Stimulated activated naive CD8-positive, alpha-beta T cell treated with anti-CD3 and anti-CD28 coated beads, Interleukin-15, amount 100 ng/mL, for 72 hours (primary cell): Measurements from ENCODE around the gene PRSS22.

Experiments
- ATAC-seq: fragments of 150-1000 bp; cut with Tn5 transposase; 2 replicates; pipeline ENCODE4 v1.10.0; 2021; ENCODE audit warnings: mild to moderate bottlenecking, moderate library complexity
- DNase-seq, 2 donors: peaks; one replicate each; pipeline ENCODE4 v3.0.0; 2021 to 2022
- H3K27ac Mint-ChIP-seq, 2 donors: one replicate each; pipeline ENCODE4 v1.8.0; 2022; ENCODE audit warnings: mild to moderate bottlenecking in 2 of 2, mixed read lengths in 2 of 2, moderate library complexity in 2 of 2
- H3K27me3 Mint-ChIP-seq: one replicate; pipeline ENCODE4 v1.8.0; 2022; ENCODE audit warnings: mixed read lengths
- H3K4me1 Mint-ChIP-seq: one replicate; pipeline ENCODE4 v1.8.0; 2022; ENCODE audit warnings: mild to moderate bottlenecking, mixed read lengths
- H3K4me3 Mint-ChIP-seq, 2 donors: one replicate each; pipeline ENCODE4 v1.8.0; 2022; ENCODE audit warnings: mild to moderate bottlenecking in 2 of 2, mixed read lengths in 2 of 2, moderate library complexity in 1 of 2
- H3K9me3 Mint-ChIP-seq, 2 donors: one replicate each; pipeline ENCODE4 v1.8.0; 2022; ENCODE audit warnings: mixed read lengths in 2 of 2

Gene PRSS22

GRCh38 chr16:2860826-2861567 lies 3.0 kb upstream of the PRSS22 start:
- no peak overlapping the region for H3K27ac Mint-ChIP-seq
- ATAC-seq: no peak
- H3K4me3 Mint-ChIP-seq: no peak overlapping the region
- H3K9me3 Mint-ChIP-seq: peaks cover 0 to 15% of the 10 kb centered on the region in 2 donors
- H3K27me3 Mint-ChIP-seq: peaks cover 30% of the 10 kb centered on the region
- no peak for DNase-seq
- H3K4me1 Mint-ChIP-seq: peaks cover 24% of the 10 kb centered on the region

- Mint-ChIP-seq H3K27ac (no peak overlapping the region), H3K4me3 (no peak overlapping the region), H3K27me3 (peaks cover 30% of the 10 kb centered on the region), H3K9me3 (peaks cover under 1 to 18% of the 10 kb centered on the region in 2 donors), H3K4me1 (peaks cover 24% of the 10 kb centered on the region)
- ATAC-seq (no peak), DNase-seq (no peak)
Measured at GRCh38 chr16:2859686-2860265, 1.8 kb upstream of the PRSS22 start.

GRCh38 chr16:2858245-2859025 lies 465 bp upstream of the PRSS22 start:
- Mint-ChIP-seq H3K9me3 (peaks cover 10 to 31% of the 10 kb centered on the region in 2 donors), H3K4me1 (peaks cover 24% of the 10 kb centered on the region), H3K27ac (no peak overlapping the region), H3K4me3 (peak overlapping the region in 1 of 2 donors; percentile 24), H3K27me3 (peaks cover 30% of the 10 kb centered on the region)
- DNase-seq (no peak), ATAC-seq (peak; percentile 14)

- no peak overlapping the region for H3K27ac Mint-ChIP-seq
- H3K4me1 Mint-ChIP-seq: peaks cover 24% of the 10 kb centered on the region
- ATAC-seq (peak; percentile 24), DNase-seq (no peak)
- H3K9me3 Mint-ChIP-seq: peaks cover 10 to 35% of the 10 kb centered on the region in 2 donors
- H3K27me3 Mint-ChIP-seq: peaks cover 30% of the 10 kb centered on the region
- H3K4me3 Mint-ChIP-seq: peak overlapping the region in 1 of 2 donors; percentile 31
Measured at GRCh38 chr16:2856686-2857450, 1.1 kb downstream of the PRSS22 start.

GRCh38 chr16:2856061-2856670 lies 1.8 kb downstream of the PRSS22 start:
- H3K27me3 Mint-ChIP-seq: peaks cover 30% of the 10 kb centered on the region
- H3K27ac Mint-ChIP-seq: no peak overlapping the region
- H3K4me1 Mint-ChIP-seq: peaks cover 24% of the 10 kb centered on the region
- no peak for DNase-seq
- H3K4me3 Mint-ChIP-seq: no peak overlapping the region
- ATAC-seq: no peak
- H3K9me3 Mint-ChIP-seq: peaks cover 10 to 31% of the 10 kb centered on the region in 2 donors

- peaks cover 31% of the 10 kb centered on the region for H3K27me3 Mint-ChIP-seq
- ATAC-seq (no peak), DNase-seq (no peak)
- H3K27ac Mint-ChIP-seq: no peak overlapping the region
- peaks cover 24% of the 10 kb centered on the region for H3K4me1 Mint-ChIP-seq
- H3K4me3 Mint-ChIP-seq: no peak overlapping the region
- peaks cover 10 to 26% of the 10 kb centered on the region in 2 donors for H3K9me3 Mint-ChIP-seq
Measured at GRCh38 chr16:2855536-2855935, 2.4 kb downstream of the PRSS22 start.

GRCh38 chr16:2854700-2855309 lies 3.2 kb downstream of the PRSS22 start:
- peak overlapping the region in 1 of 2 donors; percentile 51 for H3K27ac Mint-ChIP-seq
- peaks cover 31% of the 10 kb centered on the region for H3K27me3 Mint-ChIP-seq
- H3K9me3 Mint-ChIP-seq: peaks cover 10 to 20% of the 10 kb centered on the region in 2 donors
- ATAC-seq (no peak), DNase-seq (no peak)
- no peak overlapping the region for H3K4me3 Mint-ChIP-seq
- peaks cover 24% of the 10 kb centered on the region for H3K4me1 Mint-ChIP-seq

- Mint-ChIP-seq H3K4me3 (no peak overlapping the region), H3K27me3 (peaks cover 37% of the 10 kb centered on the region), H3K4me1 (peaks cover 29% of the 10 kb centered on the region), H3K9me3 (peaks cover 10 to 20% of the 10 kb centered on the region in 2 donors), H3K27ac (no peak overlapping the region)
- ATAC-seq: no peak
- no peak for DNase-seq
Measured at GRCh38 chr16:2853531-2854073, 4.4 kb downstream of the PRSS22 start.

GRCh38 chr16:2852731-2853507 lies 5.1 kb downstream of the PRSS22 start:
- DNase-seq: no peak
- Mint-ChIP-seq H3K4me3 (no peak overlapping the region), H3K27me3 (peaks cover 30% of the 10 kb centered on the region), H3K27ac (no peak overlapping the region), H3K9me3 (peaks cover 10 to 20% of the 10 kb centered on the region in 2 donors), H3K4me1 (peaks cover 25% of the 10 kb centered on the region)
- ATAC-seq: no peak

- H3K27me3 Mint-ChIP-seq: peaks cover 23% of the 10 kb centered on the region
- peaks cover 26% of the 10 kb centered on the region for H3K4me1 Mint-ChIP-seq
- no peak overlapping the region for H3K27ac Mint-ChIP-seq
- ATAC-seq: no peak
- peaks cover 10 to 20% of the 10 kb centered on the region in 2 donors for H3K9me3 Mint-ChIP-seq
- no peak for DNase-seq
- no peak overlapping the region for H3K4me3 Mint-ChIP-seq
Measured at GRCh38 chr16:2852003-2852730, 5.8 kb downstream of the PRSS22 start.

DNA sequence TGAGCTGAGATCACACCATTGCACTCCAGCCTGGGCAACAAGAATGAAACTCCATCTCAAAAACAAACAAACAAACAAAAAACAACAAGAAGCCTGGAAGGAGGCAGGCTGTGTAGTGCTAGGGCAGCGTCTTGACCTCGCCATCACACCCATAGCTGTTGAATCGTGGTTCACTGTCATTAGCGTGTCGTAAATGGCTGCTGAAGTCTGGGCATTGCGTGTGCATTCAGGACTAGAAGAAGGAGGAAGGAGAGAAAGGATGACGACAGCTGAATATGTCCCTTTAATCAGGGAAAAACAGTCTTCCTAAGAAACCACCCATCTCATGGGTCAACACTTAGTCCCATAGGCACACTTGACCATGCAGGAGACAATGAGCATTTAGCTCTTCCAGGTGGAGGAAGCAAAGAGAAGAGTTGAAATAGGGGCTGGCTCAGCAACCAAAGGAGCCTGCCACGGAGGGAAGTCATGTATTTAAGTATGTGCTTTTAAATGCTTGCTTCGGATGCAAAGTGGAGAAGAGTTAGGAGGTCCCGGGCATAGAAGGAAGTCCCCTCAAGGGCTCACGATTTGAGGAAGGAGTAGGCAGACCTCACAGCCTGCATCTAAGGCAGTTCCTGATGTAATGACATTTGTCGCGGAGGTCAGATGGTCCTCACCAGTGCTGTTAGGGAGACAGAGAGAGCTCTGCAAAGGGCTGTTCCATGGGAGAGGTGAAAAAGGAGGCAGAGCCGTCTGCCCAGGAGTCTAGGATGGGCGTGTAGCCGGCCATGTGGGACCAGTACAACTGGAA lies 8.8 kb downstream of the PRSS22 start:
- DNase-seq: no peak
- Mint-ChIP-seq H3K4me1 (peaks cover 41% of the 10 kb centered on the region), H3K4me3 (no peak overlapping the region), H3K27ac (peak overlapping the region in 1 of 2 donors; percentile 45), H3K9me3 (peaks cover 3 to 11% of the 10 kb centered on the region in 2 donors), H3K27me3 (peaks cover 23% of the 10 kb centered on the region)
- ATAC-seq: no peak

DNA sequence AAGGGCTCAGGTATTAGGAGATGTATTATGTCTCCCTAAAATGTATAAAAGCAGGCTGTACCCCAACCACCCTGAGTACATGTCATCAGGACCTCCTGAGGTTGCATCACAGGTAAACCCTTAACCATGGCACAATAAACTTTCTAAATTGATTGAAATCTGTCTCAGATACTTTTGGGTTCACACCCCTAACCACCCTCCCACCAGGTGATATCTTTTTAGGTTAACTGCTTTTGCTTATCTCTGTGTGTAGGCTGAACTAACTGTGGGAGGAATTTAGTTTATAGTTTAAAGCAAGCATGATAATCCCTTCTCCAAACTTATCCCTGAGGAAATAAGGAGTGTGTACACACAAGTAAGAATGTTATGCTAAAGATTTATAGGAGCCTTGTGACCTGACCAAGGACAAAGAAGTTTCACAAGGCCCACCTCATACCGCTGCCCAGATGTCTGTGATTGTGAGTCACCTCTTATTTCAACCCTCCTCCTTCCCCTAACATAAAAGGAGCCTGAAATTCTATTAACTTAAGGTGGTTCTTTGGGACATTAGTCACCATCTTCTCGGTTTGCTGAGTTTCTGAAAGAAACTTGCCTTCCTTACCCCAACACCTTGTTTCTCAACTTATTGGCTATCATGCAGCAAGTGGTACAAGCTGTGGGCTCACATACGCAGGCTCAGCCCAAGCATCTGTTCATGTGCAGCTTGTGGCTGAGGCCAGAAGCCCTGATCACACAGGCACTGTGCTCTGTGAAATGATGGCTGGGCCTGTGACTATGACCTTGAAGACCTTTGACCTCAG lies 11.3 kb downstream of the PRSS22 start:
- Mint-ChIP-seq H3K27ac (peak overlapping the region; percentile 46 to 90), H3K27me3 (peaks cover 23% of the 10 kb centered on the region), H3K4me3 (peak overlapping the region; percentile 18 to 53), H3K9me3 (peaks cover 4 to 6% of the 10 kb centered on the region in 2 donors), H3K4me1 (peaks cover 54% of the 10 kb centered on the region)
- peak; percentile 85 for ATAC-seq
- peak; percentile 38 to 64 for DNase-seq
